Subcutaneous adipose tissue (tissue), 4 donors: ENCODE measurements around the gene LIPG. TPM values are rescaled to one million over a fixed set of nuclear protein-coding genes. Genes with fewer than 3 reads are reported as not detected.

ENCODE experiments used
- CTCF ChIP-seq: fragments of 450-650 bp; IDR thresholded peaks from one replicate; pipeline ENCODE4 v1.5.1; 2016; ENCODE audit warnings: low read depth, mild to moderate bottlenecking, control low read depth, antibody characterized with exemption, moderate library complexity
- total RNA-seq, 4 donors: library from RNA; depleted of rRNA; stranded (reverse); fragments of >200 nt; gene quantifications; one replicate each; pipeline ENCODE4 v1.1.0, GENCODE V29; 2016

LIPG gene
- total RNA-seq, 4 donors from 2014 or later = 0.34 to 1.1 TPM; not detected in 2

- TF ChIP-seq CTCF = no peak
These were observed 77.2 kb downstream of the LIPG start for GRCh38 chr18:49638891-49639557.

GRCh38 chr18:49639643-49640391 lies 78.0 kb downstream of the LIPG start:
- TF ChIP-seq CTCF = no peak

GRCh38 chr18:49640741-49641140 lies 78.9 kb downstream of the LIPG start:
- no peak for TF ChIP-seq CTCF

GRCh38 chr18:49645196-49645595 lies 83.3 kb downstream of the LIPG start:
- no peak for TF ChIP-seq CTCF

- TF ChIP-seq CTCF = no peak
These were observed 84.0 kb downstream of the LIPG start for GRCh38 chr18:49645841-49646351.

- TF ChIP-seq CTCF = no peak
These were observed 85.0 kb downstream of the LIPG start for GRCh38 chr18:49646873-49647272.

- TF ChIP-seq CTCF = no peak
These were observed 85.8 kb downstream of the LIPG start for GRCh38 chr18:49647496-49648168.
